Ascending aorta (tissue), 2 donors: ENCODE measurements around the gene ZNF74. TPM values are rescaled to one million over a fixed set of nuclear protein-coding genes. Genes with fewer than 3 reads are reported as not detected.
"Not testable (repeated sequence)": the region's sequence is repeated elsewhere in the genome, so short reads cannot be mapped to it uniquely, and the experiment has no call there.

Experiments
- DNase-seq, 2 donors: peaks; one replicate each; pipeline ENCODE4 v3.0.0-alpha.2; 2019; ENCODE audit warnings: low spot score in 2 of 2
- H3K27ac ChIP-seq, 2 donors: fragments of 200-600 bp; sonication (generic); one replicate each; pipeline ENCODE4 v1.5.1; 2016 to 2017; ENCODE audit warnings: mild to moderate bottlenecking in 1 of 2
- H3K27me3 ChIP-seq: fragments of 200-600 bp; sonication (generic); one replicate; pipeline ENCODE4 v1.5.1; 2017
- H3K36me3 ChIP-seq, 2 donors: fragments of 200-600 bp; sonication (generic); one replicate each; pipeline ENCODE4 v1.5.1; 2016
- H3K4me1 ChIP-seq, 2 donors: fragments of 200-600 bp; sonication (generic); one replicate each; pipeline ENCODE4 v1.5.1; 2016 to 2017; ENCODE audit warnings: mild to moderate bottlenecking in 1 of 2
- H3K4me3 ChIP-seq, 2 donors: fragments of 200-600 bp; sonication (generic); one replicate each; pipeline ENCODE4 v1.5.1; 2016 to 2017; ENCODE audit warnings: mild to moderate bottlenecking in 1 of 2
- H3K9me3 ChIP-seq, 2 donors: fragments of 200-600 bp; sonication (generic); one replicate each; pipeline ENCODE4 v1.5.1; 2016
- CTCF ChIP-seq, 3 experiments: fragments of 200-600 bp in 2 of 3; fragments of 450-650 bp in 1 of 3; sonication (generic) in 2 of 3; IDR thresholded peaks; one replicate each; pipeline ENCODE4 v1.5.1; 2016 to 2019; ENCODE audit warnings: antibody characterized with exemption in 3 of 3, mild to moderate bottlenecking in 1 of 3, moderate library complexity in 1 of 3
- intact Hi-C: fragments of 100-400 bp; cut with DNase I; formaldehyde crosslinking; loops from one replicate; pipeline ENCODE4 v1.15.1; 2023
- total RNA-seq: library from RNA; depleted of rRNA; stranded (reverse); fragments of >200 nt; gene quantifications from one replicate; pipeline ENCODE4 v1.1.0, GENCODE V29; 2016

The ZNF74 gene
- total RNA-seq, 1 donor from 2014 or later: 28.9 TPM

- H3K27ac ChIP-seq: no peak overlapping the region
- no peaks in the 10 kb centered on the region for H3K27me3 ChIP-seq
- H3K4me1 ChIP-seq: no peaks in the 10 kb centered on the region
- no peak for TF ChIP-seq CTCF (IDR thresholded peaks at IDR 0.05)
- DNase-seq: no peak
- intact Hi-C loops: no loop called here
- no peaks in the 10 kb centered on the region for H3K9me3 ChIP-seq
- H3K4me3 ChIP-seq: no peak overlapping the region
- no peaks in the 10 kb centered on the region for H3K36me3 ChIP-seq
Measured at GRCh38 chr22:20378110-20378509, 15.8 kb upstream of the ZNF74 start.

GRCh38 chr22:20378684-20379083, 15.3 kb upstream of the ZNF74 start:
- DNase-seq, intact Hi-C loops, H3K4me1 ChIP-seq, H3K27ac ChIP-seq, H3K4me3 ChIP-seq, H3K27me3 ChIP-seq, H3K36me3 ChIP-seq, H3K9me3 ChIP-seq: not testable (repeated sequence)

GRCh38 chr22:20380486-20380885, 13.5 kb upstream of the ZNF74 start:
- intact Hi-C loops: no loop called here
- no peaks in the 10 kb centered on the region for H3K27me3 ChIP-seq
- no peak overlapping the region for H3K4me3 ChIP-seq
- no peaks in the 10 kb centered on the region for H3K4me1 ChIP-seq
- no peak overlapping the region for H3K27ac ChIP-seq
- no peaks in the 10 kb centered on the region for H3K9me3 ChIP-seq
- TF ChIP-seq CTCF (IDR thresholded peaks at IDR 0.05): no peak
- DNase-seq: no peak
- no peaks in the 10 kb centered on the region for H3K36me3 ChIP-seq

GRCh38 chr22:20383538-20383937, 10.4 kb upstream of the ZNF74 start:
- Histone ChIP-seq H3K36me3 (no peaks in the 10 kb centered on the region), H3K4me3 (no peak overlapping the region), H3K27me3 (no peaks in the 10 kb centered on the region), H3K4me1 (no peaks in the 10 kb centered on the region), H3K27ac (no peak overlapping the region), H3K9me3 (no peaks in the 10 kb centered on the region)
- no peak for TF ChIP-seq CTCF (IDR thresholded peaks at IDR 0.05)
- intact Hi-C loops: no loop called here
- no peak for DNase-seq

GRCh38 chr22:20384171-20384570, 9.8 kb upstream of the ZNF74 start:
- Histone ChIP-seq H3K27me3 (no peaks in the 10 kb centered on the region), H3K4me3 (no peak overlapping the region)
- intact Hi-C loops: no loop called here

GRCh38 chr22:20384865-20385264, 9.1 kb upstream of the ZNF74 start:
- no peak overlapping the region for H3K27ac ChIP-seq
- intact Hi-C loops: no loop called here
- no peak overlapping the region for H3K4me3 ChIP-seq
- no peaks in the 10 kb centered on the region for H3K36me3 ChIP-seq
- no peaks in the 10 kb centered on the region for H3K4me1 ChIP-seq
- no peaks in the 10 kb centered on the region for H3K9me3 ChIP-seq
- H3K27me3 ChIP-seq: no peaks in the 10 kb centered on the region
- DNase-seq: no peak
- no peak for TF ChIP-seq CTCF (IDR thresholded peaks at IDR 0.05)

More at GRCh38 chr22:20384171-20384570, 9.8 kb upstream of the ZNF74 start:
- Histone ChIP-seq H3K36me3 (no peaks in the 10 kb centered on the region), H3K4me1 (no peaks in the 10 kb centered on the region), H3K9me3 (no peaks in the 10 kb centered on the region), H3K27ac (no peak overlapping the region)
- DNase-seq: no peak
- TF ChIP-seq CTCF (IDR thresholded peaks at IDR 0.05): no peak
